Peyer's patch (tissue), 4 donors: Measurements from ENCODE around the gene RTN4IP1. TPM values are rescaled to one million over a fixed set of nuclear protein-coding genes. Genes with fewer than 3 reads are reported as not detected.

ENCODE experiments used
- DNase-seq, 3 donors: peaks; one replicate each; pipeline ENCODE4 v3.0.0-alpha.2; 2017 to 2019
- H3K27ac ChIP-seq, 4 donors: fragments of 200-600 bp; sonication (generic); one replicate each; pipeline ENCODE4 v1.5.1; 2016 to 2019
- H3K27me3 ChIP-seq, 2 donors: fragments of 200-600 bp; sonication (generic); one replicate each; pipeline ENCODE4 v1.5.1; 2019
- H3K36me3 ChIP-seq, 3 donors: fragments of 200-600 bp; sonication (generic); one replicate each; pipeline ENCODE4 v1.5.1; 2016 to 2019
- H3K4me1 ChIP-seq, 4 donors: fragments of 200-600 bp; sonication (generic); one replicate each; pipeline ENCODE4 v1.5.1; 2016 to 2019
- H3K4me3 ChIP-seq, 4 donors: fragments of 200-600 bp; sonication (generic); 1 replicate in 3 of 4; 2 replicates in 1 of 4; pipeline ENCODE4 v1.5.1; 2016 to 2019; ENCODE audit warnings: mild to moderate bottlenecking in 1 of 4
- H3K9me3 ChIP-seq, 4 donors: fragments of 200-600 bp; sonication (generic); one replicate each; pipeline ENCODE4 v1.5.1; 2016 to 2019; ENCODE audit warnings: mild to moderate bottlenecking in 1 of 4
- POLR2A ChIP-seq, 2 donors: fragments of 450-650 bp; IDR thresholded peaks; one replicate each; pipeline ENCODE4 v1.5.1; 2017; ENCODE audit warnings: antibody characterized with exemption in 2 of 2, mild to moderate bottlenecking in 2 of 2, moderate library complexity in 2 of 2
- total RNA-seq, 4 donors: library from RNA; depleted of rRNA; stranded (reverse); fragments of >200 nt; gene quantifications; one replicate each; pipeline ENCODE4 v1.1.0, GENCODE V29; 2016
- TF ChIP-seq, protein P1 (sequence below), 6 experiments: fragments of 450-650 bp in 4 of 6; fragments of 200-600 bp in 2 of 6; sonication (generic) in 1 of 6; IDR thresholded peaks; one replicate each; pipeline ENCODE4 v1.5.1; 2017 to 2019; ENCODE audit warnings: antibody characterized with exemption in 6 of 6, mild to moderate bottlenecking in 3 of 6, moderate library complexity in 1 of 6

Gene RTN4IP1
- total RNA-seq, 4 donors from 2014 or later, result 4.1 to 6.3 (median 5.1) TPM

GRCh38 chr6:106530026-106530425 is 99.3 kb downstream of the RTN4IP1 start:
- no peak overlapping the region for H3K4me3 ChIP-seq
- H3K36me3 ChIP-seq, result peaks cover 0 to 33% (median 0%) of the 10 kb centered on the region in 3 donors
- H3K4me1 ChIP-seq, result peaks cover 0 to 9% (median 0%) of the 10 kb centered on the region in 4 donors
- H3K27me3 ChIP-seq, result no peaks in the 10 kb centered on the region
- no peaks in the 10 kb centered on the region for H3K9me3 ChIP-seq
- H3K27ac ChIP-seq, result no peak overlapping the region
- DNase-seq, result no peak
- TF ChIP-seq, protein P1, sequence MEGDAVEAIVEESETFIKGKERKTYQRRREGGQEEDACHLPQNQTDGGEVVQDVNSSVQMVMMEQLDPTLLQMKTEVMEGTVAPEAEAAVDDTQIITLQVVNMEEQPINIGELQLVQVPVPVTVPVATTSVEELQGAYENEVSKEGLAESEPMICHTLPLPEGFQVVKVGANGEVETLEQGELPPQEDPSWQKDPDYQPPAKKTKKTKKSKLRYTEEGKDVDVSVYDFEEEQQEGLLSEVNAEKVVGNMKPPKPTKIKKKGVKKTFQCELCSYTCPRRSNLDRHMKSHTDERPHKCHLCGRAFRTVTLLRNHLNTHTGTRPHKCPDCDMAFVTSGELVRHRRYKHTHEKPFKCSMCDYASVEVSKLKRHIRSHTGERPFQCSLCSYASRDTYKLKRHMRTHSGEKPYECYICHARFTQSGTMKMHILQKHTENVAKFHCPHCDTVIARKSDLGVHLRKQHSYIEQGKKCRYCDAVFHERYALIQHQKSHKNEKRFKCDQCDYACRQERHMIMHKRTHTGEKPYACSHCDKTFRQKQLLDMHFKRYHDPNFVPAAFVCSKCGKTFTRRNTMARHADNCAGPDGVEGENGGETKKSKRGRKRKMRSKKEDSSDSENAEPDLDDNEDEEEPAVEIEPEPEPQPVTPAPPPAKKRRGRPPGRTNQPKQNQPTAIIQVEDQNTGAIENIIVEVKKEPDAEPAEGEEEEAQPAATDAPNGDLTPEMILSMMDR (IDR thresholded peaks at IDR 0.05), result no peak
- TF ChIP-seq POLR2A (IDR thresholded peaks at IDR 0.05), result no peak

DNA sequence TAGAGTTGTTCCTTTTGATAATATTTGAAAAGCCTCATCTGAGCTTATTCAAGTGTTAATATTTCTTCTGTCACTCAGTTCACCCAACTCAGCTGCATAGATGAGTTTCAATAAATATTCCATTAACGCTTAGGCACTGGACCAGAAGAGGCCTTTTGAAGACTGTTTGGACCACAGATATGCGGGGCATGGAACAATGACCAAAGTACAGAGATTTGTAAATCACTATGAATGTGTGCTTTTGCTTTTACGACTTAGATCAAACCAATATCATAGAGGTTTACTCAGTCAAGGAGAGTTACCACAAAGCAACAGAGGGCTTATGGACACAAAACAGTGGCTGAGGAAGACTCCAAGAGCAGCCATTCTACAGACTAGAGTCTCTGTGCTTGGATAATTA is 99.9 kb downstream of the RTN4IP1 start:
- peaks cover 0 to 10% (median 1%) of the 10 kb centered on the region in 4 donors for H3K4me1 ChIP-seq
- H3K27ac ChIP-seq, result no peak overlapping the region
- H3K27me3 ChIP-seq, result no peaks in the 10 kb centered on the region
- DNase-seq, result no peak
- H3K4me3 ChIP-seq, result no peak overlapping the region
- no peak for TF ChIP-seq POLR2A (IDR thresholded peaks at IDR 0.05)
- TF ChIP-seq, protein P1 (IDR thresholded peaks at IDR 0.05), result no peak
- no peaks in the 10 kb centered on the region for H3K9me3 ChIP-seq
- peaks cover 0 to 31% (median 0%) of the 10 kb centered on the region in 3 donors for H3K36me3 ChIP-seq

DNA sequence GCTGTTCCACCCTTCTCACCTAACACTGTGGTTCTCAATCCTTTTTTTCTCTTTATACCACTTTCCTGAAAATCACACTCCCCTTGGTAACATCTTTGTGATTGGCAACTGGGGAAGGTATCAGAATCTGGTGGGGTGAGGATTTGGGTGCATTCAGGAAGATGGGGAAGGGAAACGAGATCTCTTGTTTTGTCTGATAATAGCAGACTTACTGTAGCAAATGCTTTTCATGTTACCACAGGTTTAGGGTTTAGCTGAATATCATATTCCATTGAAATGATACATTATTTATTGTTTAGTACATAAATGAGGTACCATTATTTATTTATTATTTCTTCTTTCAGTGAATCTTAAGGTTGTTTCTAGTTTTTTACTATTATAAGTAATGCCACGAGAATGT is 100.8 kb downstream of the RTN4IP1 start:
- H3K36me3 ChIP-seq, result peaks cover 0 to 26% (median 0%) of the 10 kb centered on the region in 3 donors
- no peaks in the 10 kb centered on the region for H3K9me3 ChIP-seq
- DNase-seq, result no peak
- TF ChIP-seq, protein P1 (IDR thresholded peaks at IDR 0.05), result no peak
- TF ChIP-seq POLR2A (IDR thresholded peaks at IDR 0.05), result no peak
- H3K27me3 ChIP-seq, result no peaks in the 10 kb centered on the region
- no peak overlapping the region for H3K27ac ChIP-seq
- peaks cover 0 to 17% (median 3%) of the 10 kb centered on the region in 4 donors for H3K4me1 ChIP-seq
- no peak overlapping the region for H3K4me3 ChIP-seq

- Histone ChIP-seq H3K9me3 (no peaks in the 10 kb centered on the region), H3K36me3 (peaks cover 0 to 24% (median 0%) of the 10 kb centered on the region in 3 donors), H3K27me3 (no peaks in the 10 kb centered on the region), H3K4me3 (no peak overlapping the region), H3K27ac (no peak overlapping the region), H3K4me1 (peaks cover 0 to 17% (median 4%) of the 10 kb centered on the region in 4 donors)
- DNase-seq, result no peak
- no peak for TF ChIP-seq POLR2A (IDR thresholded peaks at IDR 0.05)
- TF ChIP-seq, protein P1 (IDR thresholded peaks at IDR 0.05), result no peak
These were observed 101.3 kb downstream of the RTN4IP1 start for GRCh38 chr6:106527979-106528378.

GRCh38 chr6:106527117-106527516 is 102.2 kb downstream of the RTN4IP1 start:
- Histone ChIP-seq H3K36me3 (peaks cover 0 to 24% (median 0%) of the 10 kb centered on the region in 3 donors), H3K9me3 (no peaks in the 10 kb centered on the region), H3K27ac (no peak overlapping the region), H3K4me1 (peaks cover 0 to 17% (median 4%) of the 10 kb centered on the region in 4 donors), H3K27me3 (no peaks in the 10 kb centered on the region), H3K4me3 (no peak overlapping the region)
- TF ChIP-seq, protein P1 (IDR thresholded peaks at IDR 0.05), result no peak
- TF ChIP-seq POLR2A (IDR thresholded peaks at IDR 0.05), result no peak
- no peak for DNase-seq

GRCh38 chr6:106525882-106526275 is 103.4 kb downstream of the RTN4IP1 start:
- TF ChIP-seq, protein P1 (IDR thresholded peaks at IDR 0.05), result no peak
- no peak for TF ChIP-seq POLR2A (IDR thresholded peaks at IDR 0.05)
- H3K27ac ChIP-seq, result peak overlapping the region in 3 of 4 donors; percentile 80 to 94 (median 89)
- DNase-seq, result no peak

More at GRCh38 chr6:106525882-106526275, 103.4 kb downstream of the RTN4IP1 start:
- H3K9me3 ChIP-seq, result no peaks in the 10 kb centered on the region
- peaks cover 0 to 17% (median 4%) of the 10 kb centered on the region in 4 donors for H3K4me1 ChIP-seq
- H3K36me3 ChIP-seq, result peaks cover 0 to 20% (median 0%) of the 10 kb centered on the region in 3 donors
- no peaks in the 10 kb centered on the region for H3K27me3 ChIP-seq
- no peak overlapping the region for H3K4me3 ChIP-seq
